Aorta (tissue), 5 donors: Measurements from ENCODE around the gene PNRC1. TPM values are rescaled to one million over a fixed set of nuclear protein-coding genes. Genes with fewer than 3 reads are reported as not detected.
A peak's percentile ranks its signal among the peaks of the same experiment; 100 is the strongest.

Source experiments
- ATAC-seq: fragments of 200-7000 bp; cut with Tn5 transposase; one replicate; pipeline ENCODE4 v1.9.1; 2022; ENCODE audit warnings: moderate library complexity; ENCODE audit not compliant: low FRiP score
- DNase-seq, 2 donors: peaks; one replicate each; pipeline ENCODE4 v3.0.0-alpha.2; 2020
- H3K27ac ChIP-seq, 2 donors: one replicate each; pipeline ENCODE4 v1.5.1; 2013; ENCODE audit warnings: low read length in 2 of 2, mild to moderate bottlenecking in 2 of 2, moderate library complexity in 2 of 2, control low read depth in 1 of 2, inconsistent platforms in 1 of 2, low read depth in 1 of 2
- H3K27me3 ChIP-seq, 2 donors: one replicate each; pipeline ENCODE4 v1.6.1; 2013; ENCODE audit warnings: control low read depth in 1 of 2, low read length in 1 of 2, mild to moderate bottlenecking in 1 of 2, moderate library complexity in 1 of 2; ENCODE audit not compliant: insufficient read depth in 2 of 2, control insufficient read depth in 1 of 2
- H3K36me3 ChIP-seq, 2 donors: one replicate each; pipeline ENCODE4 v1.6.1; 2013; ENCODE audit warnings: control low read depth in 1 of 2, low read length in 1 of 2, mild to moderate bottlenecking in 1 of 2; ENCODE audit not compliant: insufficient read depth in 2 of 2, control insufficient read depth in 1 of 2
- H3K4me1 ChIP-seq, 2 donors: one replicate each; pipeline ENCODE4 v1.6.1; 2013; ENCODE audit warnings: low read length in 2 of 2, control low read depth in 1 of 2, mild to moderate bottlenecking in 1 of 2, moderate library complexity in 1 of 2; ENCODE audit not compliant: insufficient read depth in 2 of 2, control insufficient read depth in 1 of 2
- H3K4me3 ChIP-seq, 2 donors: one replicate each; pipeline ENCODE4 v1.5.1; 2013; ENCODE audit warnings: low read length in 2 of 2, control low read depth in 1 of 2, mild to moderate bottlenecking in 1 of 2
- H3K9me3 ChIP-seq: one replicate; pipeline ENCODE4 v1.6.1; 2013; ENCODE audit warnings: mild to moderate bottlenecking, low read length; ENCODE audit not compliant: control insufficient read depth
- WGBS, 2 donors: extraction: QIAGEN DNeasy Blood & Tissue Kit; methylation state at CpG; one replicate each; pipeline ENCODE4 v1.1.7; 2013; 5-methylcytosine and 5-hydroxymethylcytosine counted together
- intact Hi-C, 2 donors: fragments of 100-400 bp; cut with DNase I; formaldehyde crosslinking; loops; one replicate each; pipeline versions ENCODE4 v1.14.2 to v1.15.0; 2022
- polyA plus RNA-seq, 2 donors: library from polyadenylated mRNA; stranded (reverse); fragments of 200-250 nt; gene quantifications; one replicate each; pipeline ENCODE4 v1.2.3, GENCODE V29; 2013
- total RNA-seq, 2 donors: library from RNA; stranded (reverse); fragmentation: NEBNext Ultra II Directional; extraction: Animal tissue kit (Norgen Biotek cat#: 25700); gene quantifications; one replicate each; pipeline ENCODE4 v1.2.1, GENCODE V29; 2021
- donor health status: healthy with polysubstance abuse.
- donor health status: Bipolar disorder and iron deficiency.
- donor health status: DM: no; HTN: no; CAD: no.
- donor health status: DM: no; HTN: no; CAD: no.
- donor health status: DM: yes; HTN: yes; CAD: no.

The PNRC1 gene
- total and polyA plus RNA-seq, 4 donors: 74.9 to 342 (median 196) TPM

DNA sequence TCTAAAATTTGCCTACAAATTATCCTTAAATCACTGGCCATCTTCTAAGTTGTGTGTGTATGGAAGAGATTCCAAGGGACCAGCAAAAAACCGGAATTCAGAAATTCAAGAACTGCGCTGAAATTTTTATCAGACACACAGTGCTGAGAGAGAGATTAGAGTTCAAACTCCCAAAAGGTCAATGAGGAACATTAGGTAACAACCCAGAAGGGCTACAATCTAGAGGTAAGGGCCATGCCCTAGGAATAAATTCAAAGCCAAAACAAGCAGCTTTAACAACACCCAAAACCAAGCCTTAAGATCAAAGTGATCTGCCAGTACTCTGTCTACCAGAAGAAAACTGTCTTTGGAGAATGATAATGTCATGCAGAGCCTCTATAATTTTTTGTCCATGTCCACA, 19.6 kb downstream of the PNRC1 start:
- intact Hi-C loops: no loop called here
- DNase-seq: no peak
- Histone ChIP-seq H3K4me1 (no peaks in the 10 kb centered on the region), H3K27me3 (no peaks in the 10 kb centered on the region), H3K9me3 (no peaks in the 10 kb centered on the region), H3K4me3 (no peak overlapping the region), H3K27ac (no peak overlapping the region), H3K36me3 (no peaks in the 10 kb centered on the region)
- WGBS, 2 donors: 86 to 87% methylated on average over 2 of the region's 2 CpGs
- ATAC-seq: no peak

DNA sequence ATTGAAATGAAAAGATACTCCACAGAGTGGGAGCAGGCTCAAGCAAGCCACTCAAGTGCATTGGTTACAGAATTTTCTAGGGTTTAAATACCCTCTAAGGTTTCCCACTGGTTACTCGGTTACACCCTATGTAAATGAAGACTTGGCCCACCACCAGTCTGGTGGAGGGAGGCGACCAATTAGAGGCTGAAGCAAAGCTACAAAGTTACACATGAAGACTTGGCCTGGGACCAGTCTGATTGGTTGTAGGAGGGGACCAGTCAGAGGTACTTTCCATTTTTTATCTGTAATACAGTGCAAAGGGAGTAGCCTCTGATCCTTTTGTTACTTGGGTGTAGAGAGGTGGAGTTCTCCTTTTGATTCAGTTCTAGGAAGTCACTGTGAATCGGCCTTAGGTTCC, 29.7 kb downstream of the PNRC1 start:
- H3K27ac ChIP-seq: no peak overlapping the region
- no peaks in the 10 kb centered on the region for H3K9me3 ChIP-seq
- intact Hi-C loops: no loop called here
- no peak overlapping the region for H3K4me3 ChIP-seq
- no peaks in the 10 kb centered on the region for H3K36me3 ChIP-seq
- H3K27me3 ChIP-seq: no peaks in the 10 kb centered on the region
- no peaks in the 10 kb centered on the region for H3K4me1 ChIP-seq
- WGBS, 2 donors: 93 to 95% methylated on average over 3 of the region's 3 CpGs
- DNase-seq: no peak
- ATAC-seq: no peak

DNA sequence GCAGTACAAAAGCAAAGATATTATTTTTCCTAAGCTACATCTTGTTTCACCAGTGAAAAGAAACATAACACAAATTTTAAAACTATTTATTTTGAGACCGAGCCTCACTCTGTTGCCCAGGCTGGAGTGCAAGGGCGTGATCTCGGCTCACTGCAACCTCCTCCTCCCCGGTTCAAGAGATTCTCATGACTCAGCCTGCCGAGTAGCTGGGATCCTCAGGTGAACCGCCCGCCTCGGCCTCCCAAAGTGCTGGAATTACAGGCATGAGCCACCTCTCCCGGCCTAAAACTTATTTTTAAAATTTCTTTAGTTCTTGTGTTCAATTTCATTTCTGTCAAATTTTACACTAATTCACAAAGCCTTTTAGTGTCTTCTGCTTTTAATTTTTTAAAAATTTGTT, 31.4 kb downstream of the PNRC1 start:
- no peaks in the 10 kb centered on the region for H3K9me3 ChIP-seq
- intact Hi-C loops: no loop called here
- H3K27ac ChIP-seq: no peak overlapping the region
- H3K4me3 ChIP-seq: no peak overlapping the region
- H3K36me3 ChIP-seq: no peaks in the 10 kb centered on the region
- no peak for ATAC-seq
- H3K27me3 ChIP-seq: no peaks in the 10 kb centered on the region
- H3K4me1 ChIP-seq: no peaks in the 10 kb centered on the region
- WGBS, 2 donors: 38 to 58% methylated on average over 9 of the region's 9 CpGs
- DNase-seq: no peak

DNA sequence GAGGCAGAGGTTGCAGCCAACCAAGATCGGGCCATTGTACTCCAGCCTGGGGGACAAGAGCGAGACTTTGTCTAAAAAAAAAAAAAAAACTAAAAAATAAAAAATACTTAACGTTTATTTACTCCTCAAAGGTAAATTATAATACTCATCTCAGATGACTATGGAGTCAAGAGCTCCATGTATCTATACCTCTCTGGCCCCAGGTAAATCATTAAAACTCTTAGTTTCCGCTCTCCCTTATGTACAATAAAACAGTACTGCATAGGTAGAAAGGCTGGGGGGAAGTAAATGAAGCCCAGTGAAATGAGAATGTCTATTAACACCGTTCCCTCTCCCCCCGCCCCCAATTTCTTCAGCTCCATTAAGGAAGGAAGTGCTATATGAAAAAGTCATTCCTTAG, 36.2 kb downstream of the PNRC1 start:
- intact Hi-C loops: loop anchor here (5.0 kb wide), 1 partner anchor 34 kb away; the partner anchor contains the start of gene PNRC1 (in 2 of the 2)
- Histone ChIP-seq H3K27me3 (no peaks in the 10 kb centered on the region), H3K4me1 (no peaks in the 10 kb centered on the region), H3K4me3 (peak overlapping the region in 1 of 2 donors; percentile 79), H3K36me3 (no peaks in the 10 kb centered on the region), H3K27ac (no peak overlapping the region), H3K9me3 (no peaks in the 10 kb centered on the region)
- ATAC-seq: no peak
- no peak for DNase-seq
- WGBS, 2 donors: 72 to 81% methylated on average over 6 of the region's 6 CpGs

DNA sequence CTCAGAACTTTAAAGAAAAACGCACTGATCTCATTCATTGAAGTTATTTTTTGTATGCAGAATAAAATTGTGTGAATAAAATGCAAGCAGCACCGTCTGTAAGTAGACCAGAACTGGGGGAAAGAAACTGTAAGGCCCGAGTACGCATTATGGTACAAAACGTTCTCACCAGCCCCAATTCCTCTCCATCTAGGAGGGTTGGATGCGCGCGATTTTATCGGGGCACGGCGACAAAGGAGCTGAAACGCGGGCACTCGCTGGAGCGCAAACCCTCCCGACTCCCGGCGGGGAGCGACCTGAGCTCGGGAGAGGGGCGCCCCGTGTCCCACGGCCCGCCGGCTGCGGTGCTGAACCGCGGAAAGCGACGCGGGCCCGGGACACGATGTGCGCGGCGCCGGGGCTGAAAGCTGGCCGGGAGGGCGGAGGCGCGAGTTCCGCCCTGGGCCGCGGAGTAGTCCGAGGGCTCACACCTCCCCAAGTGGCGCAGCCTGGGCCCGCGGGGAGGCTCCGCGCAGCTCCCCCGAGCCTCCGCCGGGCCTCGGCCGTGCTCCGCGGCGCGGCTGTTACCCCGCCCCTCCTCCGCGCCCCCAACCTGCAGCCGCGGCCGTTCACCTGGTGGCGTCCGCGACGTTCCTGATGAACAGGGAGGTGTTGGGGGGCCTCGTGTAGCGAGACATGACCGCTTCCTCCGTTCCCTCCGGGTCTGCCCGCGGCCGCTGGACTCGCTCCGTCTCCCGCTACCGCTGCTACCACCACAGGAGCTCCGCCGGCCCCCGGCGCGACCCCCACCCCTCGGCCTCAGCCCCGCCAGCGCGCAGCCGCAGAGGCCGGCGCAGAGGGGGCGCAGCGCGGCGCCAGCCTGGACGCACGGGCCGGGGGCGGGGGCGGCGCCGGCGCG, 36.9 kb downstream of the PNRC1 start, which contains the start of gene SRSF12:
SRSF12 (minus strand) TSS at position 861 of the 898 bp plus-strand sequence; CDS start at position 677, 184 bp downstream.
- no peaks in the 10 kb centered on the region for H3K27me3 ChIP-seq
- intact Hi-C loops: loop anchor here (5.0 kb wide), 1 partner anchor 35 kb away; the partner anchor contains the start of gene PNRC1 (in 2 of the 2)
- DNase-seq (peak; percentile 57 to 88), ATAC-seq (peak; percentile 80)
- no peaks in the 10 kb centered on the region for H3K36me3 ChIP-seq
- no peaks in the 10 kb centered on the region for H3K9me3 ChIP-seq
- peak within 1 kb of the TSS; percentile 79 to 82 for H3K4me3 ChIP-seq
- H3K27ac ChIP-seq: no peak within 1 kb of the TSS
- WGBS, 2 donors: 0 to 1% methylated on average over 69 to 106 of the region's 106 CpGs
- no peaks in the 10 kb centered on the region for H3K4me1 ChIP-seq

DNA sequence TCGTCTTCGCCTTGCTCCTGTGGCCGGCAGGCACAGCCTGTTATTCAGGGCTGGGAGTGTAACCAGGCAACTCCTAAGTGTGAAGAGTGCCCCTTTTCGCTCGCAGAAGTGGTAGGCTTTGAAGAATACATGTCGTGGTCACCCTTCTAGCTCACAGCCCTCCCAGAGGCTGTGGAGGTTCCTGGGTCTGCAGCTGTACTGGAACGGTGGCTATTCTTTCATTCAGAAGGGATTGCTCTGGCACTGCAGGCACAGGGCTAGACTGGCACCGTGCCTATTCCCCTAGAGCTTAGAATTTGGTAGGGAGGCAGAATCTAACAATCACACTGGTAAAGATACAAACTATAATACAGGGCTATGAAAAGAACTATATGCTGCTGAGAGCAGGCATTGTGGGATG, 38.4 kb downstream of the PNRC1 start:
- intact Hi-C loops: loop anchor here (5.0 kb wide), 1 partner anchor 37 kb away; the partner anchor contains the start of gene PNRC1 (in 2 of the 2)
- no peaks in the 10 kb centered on the region for H3K27me3 ChIP-seq
- 62 to 63% methylated on average over 8 of the region's 8 CpGs for WGBS, 2 donors
- no peaks in the 10 kb centered on the region for H3K9me3 ChIP-seq
- H3K4me1 ChIP-seq: no peaks in the 10 kb centered on the region
- no peak overlapping the region for H3K4me3 ChIP-seq
- no peaks in the 10 kb centered on the region for H3K36me3 ChIP-seq
- H3K27ac ChIP-seq: no peak overlapping the region
- no peak for ATAC-seq
- DNase-seq: no peak

DNA sequence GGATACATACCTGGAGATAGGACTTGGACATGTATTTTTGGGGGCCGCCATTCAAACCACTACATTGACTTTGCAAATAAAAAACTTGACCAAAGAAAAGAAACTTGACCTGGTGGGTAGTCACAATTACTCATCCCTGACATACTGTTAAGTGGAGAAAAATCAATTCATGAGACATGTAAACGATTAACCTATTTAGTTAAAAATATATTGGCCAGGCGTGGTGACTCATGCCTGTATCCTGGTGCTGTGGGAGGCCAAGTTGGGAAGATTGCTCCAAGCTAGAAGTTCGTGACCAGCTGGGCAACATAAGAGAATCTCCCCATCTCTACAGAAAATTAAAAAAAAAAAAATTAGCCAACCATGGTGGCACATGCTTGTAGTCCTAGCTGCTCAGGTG, 39.8 kb downstream of the PNRC1 start:
- Histone ChIP-seq H3K36me3 (no peaks in the 10 kb centered on the region), H3K27ac (no peak overlapping the region), H3K9me3 (no peaks in the 10 kb centered on the region), H3K4me3 (no peak overlapping the region), H3K4me1 (no peaks in the 10 kb centered on the region), H3K27me3 (no peaks in the 10 kb centered on the region)
- WGBS, 2 donors: 84 to 85% methylated on average over 4 of the region's 4 CpGs
- ATAC-seq: no peak
- intact Hi-C loops: loop anchor here in 1 of 2 donors (5.0 kb wide), 1 partner anchor 138 kb away; no protein-coding TSS in a partner anchor
- DNase-seq: no peak

DNA sequence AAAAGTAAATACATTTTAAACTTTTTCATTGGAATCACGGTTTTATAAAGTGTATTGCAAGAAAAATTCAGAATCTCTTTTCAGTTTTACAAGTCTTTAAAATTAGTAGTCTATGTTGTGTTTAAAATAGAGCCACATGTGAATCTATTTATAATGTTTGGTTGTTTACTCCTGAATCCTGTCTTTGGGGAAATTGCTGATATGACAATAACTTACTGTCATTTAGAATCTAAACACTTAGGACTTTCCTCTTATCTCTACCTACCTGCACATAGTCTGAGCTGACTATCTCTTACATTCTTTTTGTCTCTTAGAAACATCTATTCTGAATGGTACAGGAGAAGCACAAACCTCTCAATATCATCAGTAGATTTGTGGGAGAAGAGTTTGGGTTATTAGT, 41.4 kb downstream of the PNRC1 start:
- ATAC-seq (no peak), DNase-seq (no peak)
- Histone ChIP-seq H3K4me1 (no peaks in the 10 kb centered on the region), H3K36me3 (no peaks in the 10 kb centered on the region), H3K4me3 (no peak overlapping the region), H3K27me3 (no peaks in the 10 kb centered on the region), H3K9me3 (no peaks in the 10 kb centered on the region), H3K27ac (no peak overlapping the region)
- intact Hi-C loops: loop anchor here (2.0 to 5.0 kb wide), 2 partner anchors 121 to 140 kb away; no protein-coding TSS in a partner anchor
- WGBS, 2 donors: 62 to 79% methylated on average over 1 of the region's 1 CpG

DNA sequence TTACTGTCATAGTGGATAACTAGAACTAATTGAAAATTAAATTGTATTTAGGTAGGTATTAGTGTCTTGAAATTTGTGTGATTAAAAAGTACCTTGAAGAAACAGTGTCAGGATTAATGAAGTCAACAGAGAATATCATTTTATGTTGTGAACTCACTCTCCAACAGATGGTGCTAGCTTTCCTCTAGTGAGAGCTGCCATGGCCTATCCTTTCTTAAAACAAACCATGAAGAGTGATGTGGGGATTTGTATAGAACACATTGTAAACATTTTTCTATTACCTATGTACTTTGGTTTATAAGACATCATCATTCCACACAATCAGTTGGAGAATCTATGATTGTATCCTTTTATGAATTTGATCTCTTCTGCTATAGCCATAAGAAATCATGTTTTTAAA, 42.1 kb downstream of the PNRC1 start:
- Histone ChIP-seq H3K9me3 (no peaks in the 10 kb centered on the region), H3K4me1 (no peaks in the 10 kb centered on the region), H3K4me3 (no peak overlapping the region), H3K27me3 (no peaks in the 10 kb centered on the region), H3K36me3 (no peaks in the 10 kb centered on the region), H3K27ac (no peak overlapping the region)
- ATAC-seq (no peak), DNase-seq (no peak)
- intact Hi-C loops: loop anchor here (2.0 to 5.0 kb wide), 2 partner anchors 120 to 140 kb away; no protein-coding TSS in a partner anchor
